ENCODE data around the gene GTF3C5. TPM values are rescaled to one million over a fixed set of nuclear protein-coding genes. Genes with fewer than 3 reads are reported as not detected.
A peak's percentile ranks its signal among the peaks of the same experiment; 100 is the strongest.

GTF3C5 gene, protein sequence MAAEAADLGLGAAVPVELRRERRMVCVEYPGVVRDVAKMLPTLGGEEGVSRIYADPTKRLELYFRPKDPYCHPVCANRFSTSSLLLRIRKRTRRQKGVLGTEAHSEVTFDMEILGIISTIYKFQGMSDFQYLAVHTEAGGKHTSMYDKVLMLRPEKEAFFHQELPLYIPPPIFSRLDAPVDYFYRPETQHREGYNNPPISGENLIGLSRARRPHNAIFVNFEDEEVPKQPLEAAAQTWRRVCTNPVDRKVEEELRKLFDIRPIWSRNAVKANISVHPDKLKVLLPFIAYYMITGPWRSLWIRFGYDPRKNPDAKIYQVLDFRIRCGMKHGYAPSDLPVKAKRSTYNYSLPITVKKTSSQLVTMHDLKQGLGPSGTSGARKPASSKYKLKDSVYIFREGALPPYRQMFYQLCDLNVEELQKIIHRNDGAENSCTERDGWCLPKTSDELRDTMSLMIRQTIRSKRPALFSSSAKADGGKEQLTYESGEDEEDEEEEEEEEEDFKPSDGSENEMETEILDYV
- 64.3 and 83.6 TPM in 2 replicates for total RNA-seq (ENCODE audit: low replicate concordance)
- long read RNA-seq, transcript GTF3C5-202 (11 exons, 2,406 nt), result major isoform, 84 of 123 reads
- long read RNA-seq, transcript GTF3C5-204 (12 exons, 2,110 nt), result minor isoform, 15 of 123 reads
- long read RNA-seq, partial matches to known transcripts, result 6 of 123 reads
- long read RNA-seq, other reads (novel, unspliced or antisense), result 16 of 123 reads

DNA sequence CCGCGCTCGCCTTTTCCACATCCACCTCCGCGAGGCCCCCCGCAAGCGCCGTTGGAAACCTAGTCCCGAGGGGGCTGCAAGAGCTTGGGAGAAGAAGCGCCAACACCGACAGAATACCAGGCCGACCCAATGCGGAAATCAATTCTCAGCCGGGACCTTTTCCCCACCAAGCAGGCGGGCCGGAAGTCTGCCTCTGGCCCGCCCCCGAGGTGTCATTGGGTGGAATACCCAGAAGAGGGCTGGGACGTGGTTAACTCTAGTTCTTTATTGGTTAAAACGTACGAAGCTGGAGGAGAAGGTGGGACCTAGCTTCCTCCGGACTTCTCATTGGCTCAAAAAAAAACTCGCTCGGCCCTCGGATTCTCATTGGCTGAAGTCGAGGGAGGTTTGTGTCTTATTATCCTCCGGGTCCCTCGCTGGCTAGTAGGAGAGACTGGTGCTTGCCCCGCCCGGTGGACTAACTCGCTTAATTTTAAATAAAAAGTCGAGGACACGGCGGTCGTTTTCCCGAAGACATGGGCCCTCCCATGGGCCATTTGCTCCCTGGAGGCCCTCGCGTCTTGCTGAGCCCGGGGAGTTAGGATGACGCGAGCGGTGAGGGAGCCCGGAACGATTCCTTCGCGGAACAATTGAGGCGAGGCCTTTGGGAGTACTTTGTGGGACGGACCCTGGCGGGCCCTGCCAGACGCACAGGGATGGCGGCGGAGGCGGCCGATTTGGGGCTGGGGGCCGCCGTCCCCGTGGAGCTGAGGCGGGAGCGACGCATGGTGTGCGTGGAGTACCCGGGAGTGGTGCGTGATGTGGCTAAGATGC, at the start of gene GTF3C5:
Gene GTF3C5, plus strand, starts transcription at position 681 of the 813 bp plus-strand sequence. Its CDS starts 15 bp downstream, at position 696.
- H3K4me1 Mint-ChIP-seq (ENCODE audit: unreplicated experiment), result peaks cover 20% of the 10 kb centered on the region
- H3K27me3 Mint-ChIP-seq, result peaks cover 12% of the 10 kb centered on the region
- H3K4me3 Mint-ChIP-seq, result peak within 1 kb of the TSS; percentile 98
- DNase-seq (ENCODE audit: extremely low spot score, unreplicated experiment), result peak; percentile 91
- peaks cover 27% of the 10 kb centered on the region for H3K36me3 Mint-ChIP-seq
- peak within 1 kb of the TSS; percentile 99 for H3K27ac Mint-ChIP-seq
- H3K9me3 Mint-ChIP-seq, result no peaks in the 10 kb centered on the region
- TF ChIP-seq, protein P1, sequence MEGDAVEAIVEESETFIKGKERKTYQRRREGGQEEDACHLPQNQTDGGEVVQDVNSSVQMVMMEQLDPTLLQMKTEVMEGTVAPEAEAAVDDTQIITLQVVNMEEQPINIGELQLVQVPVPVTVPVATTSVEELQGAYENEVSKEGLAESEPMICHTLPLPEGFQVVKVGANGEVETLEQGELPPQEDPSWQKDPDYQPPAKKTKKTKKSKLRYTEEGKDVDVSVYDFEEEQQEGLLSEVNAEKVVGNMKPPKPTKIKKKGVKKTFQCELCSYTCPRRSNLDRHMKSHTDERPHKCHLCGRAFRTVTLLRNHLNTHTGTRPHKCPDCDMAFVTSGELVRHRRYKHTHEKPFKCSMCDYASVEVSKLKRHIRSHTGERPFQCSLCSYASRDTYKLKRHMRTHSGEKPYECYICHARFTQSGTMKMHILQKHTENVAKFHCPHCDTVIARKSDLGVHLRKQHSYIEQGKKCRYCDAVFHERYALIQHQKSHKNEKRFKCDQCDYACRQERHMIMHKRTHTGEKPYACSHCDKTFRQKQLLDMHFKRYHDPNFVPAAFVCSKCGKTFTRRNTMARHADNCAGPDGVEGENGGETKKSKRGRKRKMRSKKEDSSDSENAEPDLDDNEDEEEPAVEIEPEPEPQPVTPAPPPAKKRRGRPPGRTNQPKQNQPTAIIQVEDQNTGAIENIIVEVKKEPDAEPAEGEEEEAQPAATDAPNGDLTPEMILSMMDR (conservative IDR thresholded peaks at IDR 0.05), result no peak

- Mint-ChIP-seq H3K4me3 (no peak overlapping the region), H3K27me3 (peaks cover 58% of the 10 kb centered on the region), H3K27ac (no peak overlapping the region), H3K9me3 (no peaks in the 10 kb centered on the region), H3K36me3 (no peaks in the 10 kb centered on the region), H3K4me1 (ENCODE audit: unreplicated experiment) (no peaks in the 10 kb centered on the region)
- TF ChIP-seq, protein P1 (conservative IDR thresholded peaks at IDR 0.05), result no peak
- no peak for DNase-seq (ENCODE audit: extremely low spot score, unreplicated experiment)
Measured at GRCh38 chr9:132982458-132982857, 48.3 kb upstream of the GTF3C5 start.

DNA sequence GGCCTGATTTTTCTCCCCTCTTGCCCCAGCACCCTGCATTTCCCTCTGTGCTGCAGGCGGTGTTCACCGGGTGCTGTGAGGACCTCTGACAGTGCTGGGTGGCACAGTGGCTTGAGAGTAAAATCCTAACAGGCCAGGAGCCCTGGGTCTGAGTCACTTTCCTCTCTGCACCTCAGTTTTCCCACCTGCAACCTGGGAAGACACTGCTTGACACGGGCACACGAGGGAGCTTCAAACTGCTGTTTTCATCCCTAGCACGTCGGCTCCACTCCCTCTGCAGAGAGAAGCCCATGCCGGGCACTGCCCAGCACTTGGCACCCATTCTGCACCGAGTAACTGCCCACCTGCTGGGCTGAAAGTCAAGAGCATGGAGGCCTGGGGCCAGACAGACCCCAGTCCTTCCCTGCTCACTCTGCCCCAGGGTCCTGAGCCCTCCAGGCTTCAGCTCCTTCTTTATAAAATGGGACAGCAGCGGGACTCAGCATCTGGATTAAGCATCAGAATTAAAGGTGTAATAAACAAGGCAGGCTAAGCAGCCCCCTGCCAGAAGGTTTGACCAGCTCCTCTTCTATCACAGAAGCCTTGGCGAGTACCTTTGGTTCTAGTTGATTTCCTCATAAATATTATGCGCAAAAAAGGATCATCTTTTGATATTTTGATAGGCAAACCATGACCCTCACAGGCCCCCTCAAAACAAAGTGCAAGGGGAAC, 47.2 kb upstream of the GTF3C5 start:
- Mint-ChIP-seq H3K4me3 (no peak overlapping the region), H3K4me1 (ENCODE audit: unreplicated experiment) (no peaks in the 10 kb centered on the region), H3K9me3 (no peaks in the 10 kb centered on the region), H3K36me3 (no peaks in the 10 kb centered on the region), H3K27ac (no peak overlapping the region), H3K27me3 (peaks cover 54% of the 10 kb centered on the region)
- no peak for DNase-seq (ENCODE audit: extremely low spot score, unreplicated experiment)
- TF ChIP-seq, protein P1 (conservative IDR thresholded peaks at IDR 0.05), result no peak

DNA sequence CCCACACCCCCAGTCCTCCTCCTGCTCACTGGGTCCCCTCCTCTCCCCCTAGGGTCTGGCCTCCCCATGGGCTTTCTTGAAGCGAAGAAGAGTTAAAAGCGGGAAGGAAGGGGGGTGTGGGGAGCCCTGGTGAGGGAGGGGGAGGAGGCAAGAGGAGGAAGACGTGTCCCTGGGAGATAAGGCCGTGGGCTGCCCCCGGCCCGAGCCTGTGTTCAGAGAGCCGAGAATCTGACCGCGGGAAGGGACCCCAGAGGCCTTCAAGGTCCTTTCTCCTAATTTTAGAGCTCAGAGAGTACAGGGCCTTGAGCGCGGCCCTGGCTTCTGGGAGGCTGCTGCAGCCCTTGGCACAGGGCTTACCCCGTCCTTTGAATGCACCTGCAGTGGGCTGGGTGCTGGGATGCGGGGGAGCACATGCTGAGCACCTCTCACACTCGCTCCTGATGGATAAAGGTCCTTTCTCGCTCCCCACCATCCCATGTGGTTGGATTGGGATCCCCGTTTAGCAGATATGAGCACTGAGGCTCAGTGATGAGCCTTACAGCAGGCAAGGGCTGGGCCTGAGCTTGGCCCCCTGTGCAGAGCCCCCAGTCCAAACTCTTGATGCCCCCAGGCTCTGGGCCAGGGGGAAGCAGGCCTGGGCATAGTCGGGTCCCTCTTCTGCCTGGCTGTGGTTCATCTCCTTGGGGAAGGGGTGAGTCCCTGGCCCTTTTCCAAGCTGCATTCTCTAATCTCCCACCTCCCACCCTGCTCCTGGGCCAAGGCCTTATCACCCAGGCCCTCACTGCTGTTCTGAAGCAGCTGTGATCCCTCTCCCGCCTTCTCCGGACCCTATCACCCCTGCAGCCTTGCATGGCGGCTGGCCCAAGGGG, 46.4 kb upstream of the GTF3C5 start:
- H3K36me3 Mint-ChIP-seq, result no peaks in the 10 kb centered on the region
- H3K27me3 Mint-ChIP-seq, result peaks cover 49% of the 10 kb centered on the region
- H3K4me3 Mint-ChIP-seq, result no peak overlapping the region
- TF ChIP-seq, protein P1 (conservative IDR thresholded peaks at IDR 0.05), result no peak
- no peaks in the 10 kb centered on the region for H3K4me1 Mint-ChIP-seq (ENCODE audit: unreplicated experiment)
- no peak for DNase-seq (ENCODE audit: extremely low spot score, unreplicated experiment)
- no peak overlapping the region for H3K27ac Mint-ChIP-seq
- H3K9me3 Mint-ChIP-seq, result no peaks in the 10 kb centered on the region

Measured in type B pancreatic cell (in vitro differentiated cells).